Endodermal cell (in vitro differentiated cells): ENCODE data around the gene RASA2. TPM values are rescaled to one million over a fixed set of nuclear protein-coding genes. Genes with fewer than 3 reads are reported as not detected.

ENCODE experiments used
- DNase-seq: peaks from one replicate; pipeline ENCODE4 v3.0.0-alpha.2; 2017
- H3K27ac ChIP-seq: 2 replicates; pipeline ENCODE4 v1.5.1; 2013; ENCODE audit warnings: mild to moderate bottlenecking, low read depth, low read length, moderate library complexity
- H3K27me3 ChIP-seq: 2 replicates; pipeline ENCODE4 v1.6.1; 2013; ENCODE audit warnings: mild to moderate bottlenecking, low read length, moderate library complexity; ENCODE audit not compliant: insufficient read depth, control insufficient read depth, poor library complexity, severe bottlenecking
- H3K36me3 ChIP-seq: 2 replicates; pipeline ENCODE4 v1.7.0; 2013; ENCODE audit warnings: mild to moderate bottlenecking, low read length, moderate library complexity; ENCODE audit not compliant: control insufficient read depth, insufficient read depth
- H3K4me1 ChIP-seq: one replicate; pipeline ENCODE4 v1.7.0; 2013; ENCODE audit warnings: low read length; ENCODE audit not compliant: control insufficient read depth, insufficient read depth
- H3K4me3 ChIP-seq: 2 replicates; pipeline ENCODE4 v1.5.1; 2013; ENCODE audit warnings: mild to moderate bottlenecking, low read length, moderate library complexity
- H3K9ac ChIP-seq: 2 replicates; pipeline ENCODE4 v1.6.1; 2013; ENCODE audit warnings: mild to moderate bottlenecking, low read length, moderate library complexity; ENCODE audit not compliant: poor library complexity, severe bottlenecking; ENCODE audit errors: extremely low read depth
- H3K9me3 ChIP-seq: 2 replicates; pipeline ENCODE4 v1.6.1; 2013; ENCODE audit warnings: mild to moderate bottlenecking, low read length, moderate library complexity; ENCODE audit not compliant: control insufficient read depth
- H3K27ac Mint-ChIP-seq: 2 replicates; pipeline ENCODE4 v1.8.0; 2020; ENCODE audit warnings: mixed read lengths
- H3K27me3 Mint-ChIP-seq: 2 replicates; pipeline ENCODE4 v1.8.0; 2021; ENCODE audit warnings: mild to moderate bottlenecking, mixed read lengths; ENCODE audit not compliant: insufficient read depth
- H3K36me3 Mint-ChIP-seq: 2 replicates; pipeline ENCODE4 v1.8.0; 2020; ENCODE audit warnings: low read depth, mixed read lengths
- H3K4me1 Mint-ChIP-seq: 2 replicates; pipeline ENCODE4 v1.8.0; 2020; ENCODE audit warnings: mixed read lengths
- H3K4me3 Mint-ChIP-seq: 2 replicates; pipeline ENCODE4 v1.8.0; 2020; ENCODE audit warnings: mild to moderate bottlenecking, moderate library complexity, mixed read lengths
- H3K9me3 Mint-ChIP-seq: 2 replicates; pipeline ENCODE4 v1.8.0; 2020; ENCODE audit warnings: mild to moderate bottlenecking, mixed read lengths
- CTCF ChIP-seq: fragments of 200-600 bp; sonication (generic); conservative IDR thresholded peaks from 2 replicates; pipeline ENCODE4 v1.5.0; 2021; ENCODE audit warnings: antibody characterized with exemption, mild to moderate bottlenecking
- WGBS, 2 experiments: methylation state at CpG; one replicate each; pipeline versions ENCODE4 v1.1.5 to v1.1.7; 2013; ENCODE audit warnings: missing lambda C conversion rate in 2 of 2, mixed read lengths in 1 of 2; ENCODE audit not compliant: insufficient coverage in 1 of 2, insufficient read length in 1 of 2; 5-methylcytosine and 5-hydroxymethylcytosine counted together
- total RNA-seq, 2 donors: library from RNA; stranded (reverse); fragmentation: NEBNext Ultra II Directional in 1 of 2; extraction: Animal tissue kit (Norgen Biotek cat#: 25700) in 1 of 2; gene quantifications; 2 replicates in 1 of 2; 3 replicates in 1 of 2; pipeline ENCODE4 v1.2.1, GENCODE V29; 2021

Gene RASA2
- total RNA-seq, 2 donors from 2014 or later, result 20.5 to 25.0 TPM

- Histone ChIP-seq H3K9me3 (no peaks in the 10 kb centered on the region), H3K9ac (no peak overlapping the region), H3K4me1 (peaks cover 15% of the 10 kb centered on the region), H3K4me3 (no peak overlapping the region), H3K36me3 (no peaks in the 10 kb centered on the region), H3K27me3 (no peaks in the 10 kb centered on the region), H3K27ac (no peak overlapping the region)
- H3K27me3 Mint-ChIP-seq, result peaks cover 35% of the 10 kb centered on the region
- H3K9me3 Mint-ChIP-seq, result no peaks in the 10 kb centered on the region
- H3K4me1 Mint-ChIP-seq, result peaks cover 33% of the 10 kb centered on the region
- H3K27ac Mint-ChIP-seq, result no peak overlapping the region
- H3K36me3 Mint-ChIP-seq, result no peaks in the 10 kb centered on the region
- DNase-seq, result no peak
- WGBS, 2 experiments, result 90 to 97% methylated on average over 5 to 8 of the region's 8 CpGs
- TF ChIP-seq CTCF, result no peak
- H3K4me3 Mint-ChIP-seq, result no peak overlapping the region
These were observed 2.0 kb upstream of the RASA2 start for GRCh38 chr3:141484701-141485287.

- Mint-ChIP-seq H3K4me3 (peak overlapping the region; percentile 73), H3K4me1 (peaks cover 38% of the 10 kb centered on the region), H3K9me3 (no peaks in the 10 kb centered on the region), H3K27ac (peak overlapping the region; percentile 72), H3K36me3 (no peaks in the 10 kb centered on the region), H3K27me3 (peaks cover 33% of the 10 kb centered on the region)
- H3K27ac ChIP-seq, result peak overlapping the region; percentile 59
- peaks cover 15% of the 10 kb centered on the region for H3K4me1 ChIP-seq
- H3K36me3 ChIP-seq, result no peaks in the 10 kb centered on the region
- WGBS, 2 experiments, result 59 to 66% methylated on average over 10 of the region's 10 CpGs
- no peak overlapping the region for H3K9ac ChIP-seq
- no peaks in the 10 kb centered on the region for H3K9me3 ChIP-seq
- H3K27me3 ChIP-seq, result no peaks in the 10 kb centered on the region
- no peak for DNase-seq
- H3K4me3 ChIP-seq, result peak overlapping the region; percentile 76
- TF ChIP-seq CTCF, result no peak
These were observed 959 bp upstream of the RASA2 start for GRCh38 chr3:141485641-141486495.

- DNase-seq, result no peak
- no peaks in the 10 kb centered on the region for H3K9me3 ChIP-seq
- Mint-ChIP-seq H3K36me3 (no peaks in the 10 kb centered on the region), H3K27me3 (peaks cover 33% of the 10 kb centered on the region), H3K4me3 (peak overlapping the region; percentile 73), H3K27ac (peak overlapping the region; percentile 72), H3K4me1 (peaks cover 35% of the 10 kb centered on the region), H3K9me3 (no peaks in the 10 kb centered on the region)
- H3K4me3 ChIP-seq, result peak overlapping the region; percentile 76
- no peaks in the 10 kb centered on the region for H3K36me3 ChIP-seq
- no peak for TF ChIP-seq CTCF
- peak overlapping the region; percentile 59 for H3K27ac ChIP-seq
- no peak overlapping the region for H3K9ac ChIP-seq
- 4% methylated on average over 4 of the region's 4 CpGs; no CpG with 5 or more reads in 1 of the 2 experiments for WGBS, 2 experiments
- no peaks in the 10 kb centered on the region for H3K27me3 ChIP-seq
- H3K4me1 ChIP-seq, result peaks cover 15% of the 10 kb centered on the region
These were observed 406 bp upstream of the RASA2 start for GRCh38 chr3:141486496-141486745.
